ENCODE results near the gene HS3ST2. TPM values are rescaled to one million over a fixed set of nuclear protein-coding genes. Genes with fewer than 3 reads are reported as not detected.
"Not testable (repeated sequence)": the region's sequence is repeated elsewhere in the genome, so short reads cannot be mapped to it uniquely, and the experiment has no call there.

The HS3ST2 gene
- total RNA-seq, 1 experiment from 2014 or later = 0.24 TPM

- Histone ChIP-seq H3K27ac (ENCODE audit: low read depth, low read length, poor library complexity, severe bottlenecking) (no peak overlapping the region), H3K27me3 (replicated peaks; ENCODE audit: insufficient read depth, low read depth, low read length, poor library complexity) (peaks cover 22% of the 10 kb centered on the region), H3K4me1 (ENCODE audit: insufficient read depth, low read length, poor library complexity, severe bottlenecking) (no peaks in the 10 kb centered on the region), H3K9me3 (ENCODE audit: low read depth, low read length, poor library complexity, severe bottlenecking) (no peaks in the 10 kb centered on the region), H3K36me3 (ENCODE audit: insufficient read depth, low read length, poor library complexity, severe bottlenecking) (no peaks in the 10 kb centered on the region), H3K4me3 (ENCODE audit: low read depth, low read length, poor library complexity, severe bottlenecking) (no peak overlapping the region)
- ChIA-PET POLR2A (ENCODE audit: low non-redundant PET) (no interaction called here), CTCF (no interaction called here)
- intact Hi-C loops (cut with micrococcal nuclease; ENCODE audit: unreplicated experiment) = no loop called here
- no peak for DNase-seq (ENCODE audit: low spot score)
- no TSS peak for BruUV-seq (replicated peaks)
- TF ChIP-seq EZH2 (IDR thresholded peaks at IDR 0.05; ENCODE audit: borderline replicate concordance, low read depth, low read length, poor library complexity, severe bottlenecking) (no peak), CTCF (conservative IDR thresholded peaks at IDR 0.05; ENCODE audit: low read depth, low read length) (no peak)
These were observed 124.7 kb downstream of the HS3ST2 start for GRCh38 chr16:22938647-22939046.

GRCh38 chr16:22939744-22940363 is 125.9 kb downstream of the HS3ST2 start:
- POLR2A ChIA-PET (ENCODE audit: low non-redundant PET); H3K27ac ChIP-seq (ENCODE audit: low read depth, low read length, poor library complexity, severe bottlenecking); intact Hi-C loops (cut with micrococcal nuclease; ENCODE audit: unreplicated experiment); H3K4me3 ChIP-seq (ENCODE audit: low read depth, low read length, poor library complexity, severe bottlenecking); H3K9me3 ChIP-seq (ENCODE audit: low read depth, low read length, poor library complexity, severe bottlenecking); H3K36me3 ChIP-seq (ENCODE audit: insufficient read depth, low read length, poor library complexity, severe bottlenecking); H3K4me1 ChIP-seq (ENCODE audit: insufficient read depth, low read length, poor library complexity, severe bottlenecking); CTCF ChIA-PET; BruUV-seq (replicated peaks): not testable (repeated sequence)
- peak; percentile 30 for DNase-seq (ENCODE audit: low spot score)
- H3K27me3 ChIP-seq (replicated peaks; ENCODE audit: insufficient read depth, low read depth, low read length, poor library complexity) = peaks cover 18% of the 10 kb centered on the region

- H3K9me3 ChIP-seq (ENCODE audit: low read depth, low read length, poor library complexity, severe bottlenecking) = no peaks in the 10 kb centered on the region
- H3K27ac ChIP-seq (ENCODE audit: low read depth, low read length, poor library complexity, severe bottlenecking) = no peak overlapping the region
- CTCF ChIA-PET = no interaction called here
These were observed 128.1 kb downstream of the HS3ST2 start for GRCh38 chr16:22941970-22942501.

More at GRCh38 chr16:22941970-22942501, 128.1 kb downstream of the HS3ST2 start:
- POLR2A ChIA-PET (ENCODE audit: low non-redundant PET) = no interaction called here
- Histone ChIP-seq H3K4me1 (ENCODE audit: insufficient read depth, low read length, poor library complexity, severe bottlenecking) (no peaks in the 10 kb centered on the region), H3K36me3 (ENCODE audit: insufficient read depth, low read length, poor library complexity, severe bottlenecking) (no peaks in the 10 kb centered on the region), H3K4me3 (ENCODE audit: low read depth, low read length, poor library complexity, severe bottlenecking) (no peak overlapping the region), H3K27me3 (replicated peaks; ENCODE audit: insufficient read depth, low read depth, low read length, poor library complexity) (peaks cover 15% of the 10 kb centered on the region)
- no peak for TF ChIP-seq EZH2 (IDR thresholded peaks at IDR 0.05; ENCODE audit: borderline replicate concordance, low read depth, low read length, poor library complexity, severe bottlenecking)
- no peak for TF ChIP-seq CTCF (conservative IDR thresholded peaks at IDR 0.05; ENCODE audit: low read depth, low read length)
- no peak for DNase-seq (ENCODE audit: low spot score)
- intact Hi-C loops (cut with micrococcal nuclease; ENCODE audit: unreplicated experiment) = no loop called here
- BruUV-seq (replicated peaks) = no TSS peak
